Panc1 (cell line): ENCODE data around the gene SFMBT1. TPM values are rescaled to one million over a fixed set of nuclear protein-coding genes. Genes with fewer than 3 reads are reported as not detected.

Experiments used
- ATAC-seq: fragments of 200-7000 bp; cut with Tn5 transposase; 2 replicates; pipeline ENCODE4 v1.9.1; 2020; ENCODE audit warnings: mild to moderate bottlenecking, moderate library complexity
- BruUV-seq: library from RNA; stranded (reverse); fragments of 400-500 nt; replicated peaks from 2 replicates; lab custom pipeline; 2021; lab: Mats Ljungman, UMichigan
- CTCF ChIA-PET: fragments of 300-600 bp; sonication (Branson Sonifier 250); formaldehyde crosslinking; loops from one replicate; lab custom pipeline; 2022; ENCODE audit warnings: antibody characterized with exemption; lab: Charles Lee
- POLR2A ChIA-PET: fragments of 300-600 bp; sonication (Branson Sonifier 250); formaldehyde crosslinking; loops from one replicate; lab custom pipeline; 2022; ENCODE audit warnings: antibody characterized with exemption; lab: Charles Lee
- DNase-seq: peaks from one replicate; pipeline ENCODE4 v3.0.0-alpha.2; 2010; ENCODE audit warnings: low read depth, low spot score
- H3K27ac ChIP-seq: 2 replicates; pipeline ENCODE4 v1.5.1; 2011; ENCODE audit warnings: mild to moderate bottlenecking, low read length, inconsistent platforms
- H3K27me3 ChIP-seq: fragments of 200-500 bp; sonication (Bioruptor generic); 2 replicates; pipeline ENCODE4 v1.6.0; 2014; ENCODE audit warnings: low read length, inconsistent platforms; ENCODE audit not compliant: control insufficient read depth, insufficient read depth
- H3K36me3 ChIP-seq: fragments of 200-500 bp; sonication (Bioruptor generic); 2 replicates; pipeline ENCODE4 v1.5.1; 2014; ENCODE audit warnings: inconsistent platforms, mild to moderate bottlenecking, low read length, moderate library complexity; ENCODE audit not compliant: control insufficient read depth, insufficient read depth
- H3K4me1 ChIP-seq: 2 replicates; pipeline ENCODE4 v1.5.1; 2011; ENCODE audit warnings: inconsistent platforms, mild to moderate bottlenecking, low read length, moderate library complexity; ENCODE audit not compliant: control insufficient read depth, insufficient read depth
- H3K4me3 ChIP-seq, 2 experiments: 2 replicates each; pipeline ENCODE4 v1.5.1; 2011 to 2012; ENCODE audit warnings: low read depth in 2 of 2, low read length in 2 of 2, mild to moderate bottlenecking in 2 of 2, inconsistent platforms in 1 of 2, moderate library complexity in 1 of 2
- H3K9me3 ChIP-seq: fragments of 200-500 bp; sonication (Bioruptor generic); 2 replicates; pipeline ENCODE4 v1.5.1; 2014; ENCODE audit warnings: low read depth, mild to moderate bottlenecking, inconsistent platforms, low read length, moderate library complexity; ENCODE audit not compliant: control insufficient read depth, insufficient read depth
- POLR2AphosphoS5 ChIP-seq: IDR thresholded peaks from 2 replicates; pipeline ENCODE4 v1.6.1; 2012; ENCODE audit warnings: mild to moderate bottlenecking, low read depth, low read length, moderate library complexity
- SIN3A ChIP-seq: IDR thresholded peaks from 2 replicates; pipeline ENCODE4 v1.6.1; 2012; ENCODE audit warnings: low read depth, mild to moderate bottlenecking, low read length, moderate library complexity, borderline replicate concordance; ENCODE audit not compliant: insufficient read depth
- TCF7L2 ChIP-seq: IDR thresholded peaks from 2 replicates; pipeline ENCODE4 v1.6.1; 2011; ENCODE audit warnings: mild to moderate bottlenecking, low read depth, low read length, inconsistent platforms
- in situ Hi-C: cut with HindIII; loops from 2 replicates; pipeline ENCODE4 v1.10.0; 2016; ENCODE audit warnings: low sequenced_read_pairs, low pct_unique_long_range_greater_than_20kb
- intact Hi-C: fragments of 100-400 bp; cut with micrococcal nuclease; formaldehyde crosslinking; loops from one replicate; pipeline ENCODE4 v1.10.0; 2022; ENCODE audit not compliant: unreplicated experiment
- total RNA-seq: library from RNA; stranded (reverse); gene quantifications from one replicate; pipeline ENCODE4 v1.2.1, GENCODE V29; 2021; ENCODE audit not compliant: unreplicated experiment
- TF ChIP-seq, protein P1 (sequence below), 2 experiments: IDR thresholded peaks; 2 replicates each; pipeline ENCODE4 v1.6.1; 2011 to 2012; ENCODE audit warnings: low read depth in 2 of 2, control low read depth in 1 of 2, low read length in 1 of 2, mild to moderate bottlenecking in 1 of 2, moderate library complexity in 1 of 2; ENCODE audit not compliant: insufficient read depth in 1 of 2
- TF ChIP-seq, protein P2 (sequence below): fragments of 450-650 bp; IDR thresholded peaks from 2 replicates; pipeline ENCODE4 v1.5.1; 2017; ENCODE audit warnings: mild to moderate bottlenecking

SFMBT1 gene
- total RNA-seq, 1 experiment from 2014 or later: 24.4 TPM

DNA sequence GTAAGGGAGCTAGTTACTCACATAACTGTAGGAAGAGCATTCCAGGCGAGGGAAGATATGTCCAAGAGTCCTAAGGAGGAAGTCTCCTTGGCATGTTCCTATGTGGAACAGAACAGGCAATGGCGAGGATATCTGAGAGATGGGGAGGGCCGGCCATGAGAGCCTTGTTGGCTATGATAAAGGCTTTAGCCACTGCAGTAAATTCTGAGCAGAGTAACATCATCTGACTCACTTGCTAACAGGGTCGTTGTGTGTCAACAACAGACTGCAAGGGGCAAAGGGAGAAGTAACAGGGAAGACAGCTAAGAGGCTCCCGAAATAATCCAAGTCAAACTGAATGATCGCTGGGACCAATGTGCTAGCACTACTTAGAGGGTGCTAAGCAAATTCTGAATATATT, 21.6 kb downstream of the SFMBT1 start:
- no peak for DNase-seq
- Histone ChIP-seq H3K27me3 (no peaks in the 10 kb centered on the region), H3K36me3 (no peaks in the 10 kb centered on the region)

GRCh38 chr3:53023072-53023823, 22.6 kb downstream of the SFMBT1 start:
- ChIA-PET CTCF (no interaction called here), POLR2A (no interaction called here)
- no peaks in the 10 kb centered on the region for H3K27me3 ChIP-seq
- H3K4me1 ChIP-seq: peaks cover 7% of the 10 kb centered on the region
- in situ Hi-C loops (no loop called here), intact Hi-C loops (no loop called here)
- no peaks in the 10 kb centered on the region for H3K9me3 ChIP-seq
- ATAC-seq: no peak
- H3K36me3 ChIP-seq: no peaks in the 10 kb centered on the region
- H3K27ac ChIP-seq: no peak overlapping the region
- TF ChIP-seq, protein P1, sequence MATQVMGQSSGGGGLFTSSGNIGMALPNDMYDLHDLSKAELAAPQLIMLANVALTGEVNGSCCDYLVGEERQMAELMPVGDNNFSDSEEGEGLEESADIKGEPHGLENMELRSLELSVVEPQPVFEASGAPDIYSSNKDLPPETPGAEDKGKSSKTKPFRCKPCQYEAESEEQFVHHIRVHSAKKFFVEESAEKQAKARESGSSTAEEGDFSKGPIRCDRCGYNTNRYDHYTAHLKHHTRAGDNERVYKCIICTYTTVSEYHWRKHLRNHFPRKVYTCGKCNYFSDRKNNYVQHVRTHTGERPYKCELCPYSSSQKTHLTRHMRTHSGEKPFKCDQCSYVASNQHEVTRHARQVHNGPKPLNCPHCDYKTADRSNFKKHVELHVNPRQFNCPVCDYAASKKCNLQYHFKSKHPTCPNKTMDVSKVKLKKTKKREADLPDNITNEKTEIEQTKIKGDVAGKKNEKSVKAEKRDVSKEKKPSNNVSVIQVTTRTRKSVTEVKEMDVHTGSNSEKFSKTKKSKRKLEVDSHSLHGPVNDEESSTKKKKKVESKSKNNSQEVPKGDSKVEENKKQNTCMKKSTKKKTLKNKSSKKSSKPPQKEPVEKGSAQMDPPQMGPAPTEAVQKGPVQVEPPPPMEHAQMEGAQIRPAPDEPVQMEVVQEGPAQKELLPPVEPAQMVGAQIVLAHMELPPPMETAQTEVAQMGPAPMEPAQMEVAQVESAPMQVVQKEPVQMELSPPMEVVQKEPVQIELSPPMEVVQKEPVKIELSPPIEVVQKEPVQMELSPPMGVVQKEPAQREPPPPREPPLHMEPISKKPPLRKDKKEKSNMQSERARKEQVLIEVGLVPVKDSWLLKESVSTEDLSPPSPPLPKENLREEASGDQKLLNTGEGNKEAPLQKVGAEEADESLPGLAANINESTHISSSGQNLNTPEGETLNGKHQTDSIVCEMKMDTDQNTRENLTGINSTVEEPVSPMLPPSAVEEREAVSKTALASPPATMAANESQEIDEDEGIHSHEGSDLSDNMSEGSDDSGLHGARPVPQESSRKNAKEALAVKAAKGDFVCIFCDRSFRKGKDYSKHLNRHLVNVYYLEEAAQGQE (IDR thresholded peaks at IDR 0.05; ENCODE audit: insufficient read depth in 1 of 2, low read depth in 2 of 2, low read length in 1 of 2): no peak
- TF ChIP-seq SIN3A (no peak), TCF7L2 (no peak), POLR2AphosphoS5 (no peak)
- TF ChIP-seq, protein P2, sequence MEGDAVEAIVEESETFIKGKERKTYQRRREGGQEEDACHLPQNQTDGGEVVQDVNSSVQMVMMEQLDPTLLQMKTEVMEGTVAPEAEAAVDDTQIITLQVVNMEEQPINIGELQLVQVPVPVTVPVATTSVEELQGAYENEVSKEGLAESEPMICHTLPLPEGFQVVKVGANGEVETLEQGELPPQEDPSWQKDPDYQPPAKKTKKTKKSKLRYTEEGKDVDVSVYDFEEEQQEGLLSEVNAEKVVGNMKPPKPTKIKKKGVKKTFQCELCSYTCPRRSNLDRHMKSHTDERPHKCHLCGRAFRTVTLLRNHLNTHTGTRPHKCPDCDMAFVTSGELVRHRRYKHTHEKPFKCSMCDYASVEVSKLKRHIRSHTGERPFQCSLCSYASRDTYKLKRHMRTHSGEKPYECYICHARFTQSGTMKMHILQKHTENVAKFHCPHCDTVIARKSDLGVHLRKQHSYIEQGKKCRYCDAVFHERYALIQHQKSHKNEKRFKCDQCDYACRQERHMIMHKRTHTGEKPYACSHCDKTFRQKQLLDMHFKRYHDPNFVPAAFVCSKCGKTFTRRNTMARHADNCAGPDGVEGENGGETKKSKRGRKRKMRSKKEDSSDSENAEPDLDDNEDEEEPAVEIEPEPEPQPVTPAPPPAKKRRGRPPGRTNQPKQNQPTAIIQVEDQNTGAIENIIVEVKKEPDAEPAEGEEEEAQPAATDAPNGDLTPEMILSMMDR: no peak
- no peak for DNase-seq
- no peak overlapping the region for H3K4me3 ChIP-seq
- BruUV-seq: no TSS peak

More for the DNA sequence above, 21.6 kb downstream of the SFMBT1 start:
- Histone ChIP-seq H3K4me1 (peaks cover 7% of the 10 kb centered on the region), H3K4me3 (no peak overlapping the region), H3K27ac (no peak overlapping the region), H3K9me3 (no peaks in the 10 kb centered on the region)
- no peak for ATAC-seq
- TF ChIP-seq SIN3A (no peak), TCF7L2 (no peak), POLR2AphosphoS5 (no peak)
- TF ChIP-seq, protein P1 (IDR thresholded peaks at IDR 0.05; ENCODE audit: insufficient read depth in 1 of 2, low read depth in 2 of 2, low read length in 1 of 2): no peak
- TF ChIP-seq, protein P2: no peak
- ChIA-PET POLR2A (no interaction called here), CTCF (no interaction called here)
- intact Hi-C loops (no loop called here), in situ Hi-C loops (no loop called here)
- BruUV-seq: no TSS peak
